ENCODE results near the gene CHST3.
"Not testable (repeated sequence)": the region's sequence is repeated elsewhere in the genome, so short reads cannot be mapped to it uniquely, and the experiment has no call there.

CHST3 gene

GRCh38 chr10:71975087-71975870 is 11.1 kb downstream of the CHST3 start:
- no peak for DNase-seq

- no peak for DNase-seq
Measured at GRCh38 chr10:71975871-71976725, 11.9 kb downstream of the CHST3 start.

- not testable (repeated sequence) for DNase-seq
Measured at GRCh38 chr10:71977614-71977903, 13.4 kb downstream of the CHST3 start.

GRCh38 chr10:71978476-71978875 is 14.3 kb downstream of the CHST3 start:
- no peak for DNase-seq

GRCh38 chr10:71978988-71979691 is 14.9 kb downstream of the CHST3 start:
- DNase-seq: no peak

- no peak for DNase-seq
Measured at GRCh38 chr10:71979692-71980062, 15.5 kb downstream of the CHST3 start.

GRCh38 chr10:71980181-71981014 is 16.2 kb downstream of the CHST3 start:
- no peak for DNase-seq

GRCh38 chr10:71981015-71981875 is 17.1 kb downstream of the CHST3 start:
- peak; percentile 10 for DNase-seq

GRCh38 chr10:71981876-71982230 is 17.7 kb downstream of the CHST3 start:
- DNase-seq: no peak

GRCh38 chr10:71982269-71983178 is 18.3 kb downstream of the CHST3 start:
- DNase-seq: no peak

GRCh38 chr10:71984126-71984808 is 20.1 kb downstream of the CHST3 start:
- DNase-seq: no peak

GRCh38 chr10:71984809-71985388 is 20.7 kb downstream of the CHST3 start:
- DNase-seq: no peak

GRCh38 chr10:71985542-71986250 is 21.5 kb downstream of the CHST3 start:
- DNase-seq: no peak

GRCh38 chr10:71988895-71989294 is 24.7 kb downstream of the CHST3 start:
- not testable (repeated sequence) for DNase-seq

- DNase-seq: no peak
Measured at GRCh38 chr10:71989661-71990454, 25.7 kb downstream of the CHST3 start.

- no peak for DNase-seq
Measured at GRCh38 chr10:71990706-71991269, 26.6 kb downstream of the CHST3 start.

GRCh38 chr10:71995449-71995848 is 31.3 kb downstream of the CHST3 start:
- DNase-seq: no peak
